C4-2B (cell line): ENCODE results near the gene FUT9.

Experiments
- ZFX ChIP-seq: fragments of 450-650 bp; IDR thresholded peaks from 2 replicates; pipeline ENCODE4 v1.6.1; 2017
- TF ChIP-seq, protein P1 (sequence below): fragments of 450-650 bp; conservative IDR thresholded peaks from 2 replicates; pipeline ENCODE4 v1.5.1; 2017; ENCODE audit warnings: mild to moderate bottlenecking

GRCh38 chr6:96073555-96073954, 57.8 kb downstream of the FUT9 start:
- TF ChIP-seq, protein P1, sequence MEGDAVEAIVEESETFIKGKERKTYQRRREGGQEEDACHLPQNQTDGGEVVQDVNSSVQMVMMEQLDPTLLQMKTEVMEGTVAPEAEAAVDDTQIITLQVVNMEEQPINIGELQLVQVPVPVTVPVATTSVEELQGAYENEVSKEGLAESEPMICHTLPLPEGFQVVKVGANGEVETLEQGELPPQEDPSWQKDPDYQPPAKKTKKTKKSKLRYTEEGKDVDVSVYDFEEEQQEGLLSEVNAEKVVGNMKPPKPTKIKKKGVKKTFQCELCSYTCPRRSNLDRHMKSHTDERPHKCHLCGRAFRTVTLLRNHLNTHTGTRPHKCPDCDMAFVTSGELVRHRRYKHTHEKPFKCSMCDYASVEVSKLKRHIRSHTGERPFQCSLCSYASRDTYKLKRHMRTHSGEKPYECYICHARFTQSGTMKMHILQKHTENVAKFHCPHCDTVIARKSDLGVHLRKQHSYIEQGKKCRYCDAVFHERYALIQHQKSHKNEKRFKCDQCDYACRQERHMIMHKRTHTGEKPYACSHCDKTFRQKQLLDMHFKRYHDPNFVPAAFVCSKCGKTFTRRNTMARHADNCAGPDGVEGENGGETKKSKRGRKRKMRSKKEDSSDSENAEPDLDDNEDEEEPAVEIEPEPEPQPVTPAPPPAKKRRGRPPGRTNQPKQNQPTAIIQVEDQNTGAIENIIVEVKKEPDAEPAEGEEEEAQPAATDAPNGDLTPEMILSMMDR: no peak
- no peak for TF ChIP-seq ZFX
